ENCODE results near the gene SBF2. TPM values are rescaled to one million over a fixed set of nuclear protein-coding genes. Genes with fewer than 3 reads are reported as not detected.
A peak's percentile ranks its signal among the peaks of the same experiment; 100 is the strongest.

SBF2 gene
- total RNA-seq, 1 experiment from 2014 or later = 30.2 TPM

- no peak overlapping the region for H3K14ac ChIP-seq (ENCODE audit: insufficient read depth, low read length)
- H4K8ac ChIP-seq (replicated peaks; ENCODE audit: insufficient read length, low read depth, low read length) = no peak overlapping the region
- no peaks in the 10 kb centered on the region for H3K4me1 ChIP-seq (ENCODE audit: insufficient read depth, low read length)
- H2BK20ac ChIP-seq (ENCODE audit: low read depth, low read length, poor library complexity, severe bottlenecking) = no peak overlapping the region
- no peak overlapping the region for H3K9ac ChIP-seq (ENCODE audit: extremely low read depth, insufficient read length, low read length)
- no peak for DNase-seq
- no peak overlapping the region for H2BK12ac ChIP-seq (ENCODE audit: insufficient read length, low read depth, low read length)
- H3K36me3 Mint-ChIP-seq (ENCODE audit: insufficient read depth in 1 of 3, low read depth in 3 of 3) = peaks cover 10 to 17% (median 13%) of the 10 kb centered on the region in 3 experiments
- H2BK5ac ChIP-seq (ENCODE audit: insufficient read length, low read length) = no peak overlapping the region
- H3K79me2 ChIP-seq (ENCODE audit: insufficient read depth, low read length) = no peaks in the 10 kb centered on the region
- H2AFZ ChIP-seq (ENCODE audit: low read length) = no peak overlapping the region
- H3K23me2 ChIP-seq (ENCODE audit: insufficient read length, low read depth, low read length, poor library complexity, severe bottlenecking) = no peaks in the 10 kb centered on the region
- H3K4me1 Mint-ChIP-seq = peaks cover 8 to 9% of the 10 kb centered on the region in 2 experiments
- H3K4ac ChIP-seq (ENCODE audit: low read depth, low read length) = no peak overlapping the region
- no peak overlapping the region for H2BK15ac ChIP-seq (ENCODE audit: low read depth, low read length)
- H3K27me3 ChIP-seq (ENCODE audit: insufficient read depth, low read length) = no peaks in the 10 kb centered on the region
- no peak overlapping the region for H2BK120ac ChIP-seq (ENCODE audit: low read depth, low read length, poor library complexity, severe bottlenecking)
- no peak overlapping the region for H4K5ac ChIP-seq (ENCODE audit: insufficient read length, low read depth, low read length)
- H3K23ac ChIP-seq (ENCODE audit: insufficient read length, low read depth, low read length) = no peak overlapping the region
- no peak for TF ChIP-seq CTCF (conservative IDR thresholded peaks at IDR 0.05)
- H3K4me2 ChIP-seq (ENCODE audit: insufficient read depth, insufficient read length, low read length) = no peak overlapping the region
- no peak overlapping the region for H4K91ac ChIP-seq (ENCODE audit: insufficient read length, low read depth, low read length)
- H3K4me3 Mint-ChIP-seq = no peak overlapping the region
- no CpG with 5 or more reads among the region's 1 CpG for WGBS (ENCODE audit: extremely low coverage, insufficient read length, low lambda C conversion rate)
- no peak overlapping the region for H3K27ac ChIP-seq (ENCODE audit: insufficient read length, low read depth, low read length)
- no peak overlapping the region for H3K18ac ChIP-seq (ENCODE audit: insufficient read length, low read depth, low read length)
- no peaks in the 10 kb centered on the region for H4K20me1 ChIP-seq (ENCODE audit: control insufficient read depth, insufficient read depth, insufficient read length)
- no peak overlapping the region for H3T11ph ChIP-seq (ENCODE audit: low read length)
- H3K27me3 Mint-ChIP-seq (ENCODE audit: low read depth) = no peaks in the 10 kb centered on the region
- H3K9me3 Mint-ChIP-seq = peaks cover 4 to 17% of the 10 kb centered on the region in 2 experiments; a peak in 4 of 5 replicates
- H3K27ac Mint-ChIP-seq = peak overlapping the region in 1 of 3 experiments; percentile 41; a peak in 1 of 7 replicates
- no peaks in the 10 kb centered on the region for H3K79me1 ChIP-seq (ENCODE audit: insufficient read depth, low read depth, low read length, poor library complexity, severe bottlenecking)
- H2AK5ac ChIP-seq (ENCODE audit: insufficient read length, low read length) = no peak overlapping the region
- H3K9me3 ChIP-seq (ENCODE audit: control insufficient read depth, low read depth, low read length) = peaks cover 6% of the 10 kb centered on the region
- no peak overlapping the region for H3K56ac ChIP-seq (ENCODE audit: insufficient read length, low read depth, low read length)
These were observed 399.0 kb downstream of the SBF2 start for GRCh38 chr11:9895006-9895405.

Data from H9 (cell line).